WTC11 (cell line): ENCODE results near the gene FAM20B. TPM values are rescaled to one million over a fixed set of nuclear protein-coding genes. Genes with fewer than 3 reads are reported as not detected.

Source experiments
- ATAC-seq: fragments of 200-7000 bp; cut with Tn5 transposase; 2 replicates; pipeline ENCODE4 v1.10.0; 2021; ENCODE audit warnings: mild to moderate bottlenecking, moderate library complexity
- CTCF ChIA-PET: fragments of 300-600 bp; sonication (Branson Sonifier 250); formaldehyde crosslinking; loops from one replicate; lab custom pipeline; 2021; ENCODE audit warnings: antibody characterized with exemption; lab: Charles Lee
- POLR2A ChIA-PET: fragments of 350-600 bp; sonication (Branson Sonifier 250); formaldehyde crosslinking; loops from one replicate; lab custom pipeline; 2021; ENCODE audit warnings: antibody characterized with exemption; lab: Charles Lee
- DNase-seq: peaks from one replicate; pipeline ENCODE4 v3.0.0; 2021; ENCODE audit warnings: low spot score
- H3K27ac Mint-ChIP-seq: 2 replicates; pipeline ENCODE4 v1.8.0; 2021; ENCODE audit warnings: mixed read lengths
- H3K27me3 Mint-ChIP-seq: 2 replicates; pipeline ENCODE4 v1.8.0; 2021; ENCODE audit warnings: low read depth, mild to moderate bottlenecking, moderate library complexity, mixed read lengths
- H3K36me3 Mint-ChIP-seq: 2 replicates; pipeline ENCODE4 v1.8.0; 2021; ENCODE audit warnings: mixed read lengths
- H3K4me1 Mint-ChIP-seq: 2 replicates; pipeline ENCODE4 v1.8.0; 2022; ENCODE audit warnings: mixed read lengths
- H3K4me3 Mint-ChIP-seq: 2 replicates; pipeline ENCODE4 v1.8.0; 2021; ENCODE audit warnings: mild to moderate bottlenecking, moderate library complexity, mixed read lengths
- H3K9me3 Mint-ChIP-seq: 2 replicates; pipeline ENCODE4 v1.8.0; 2021; ENCODE audit warnings: mixed read lengths
- FOXK1 ChIP-seq: sonication (generic); formaldehyde crosslinking; IDR thresholded peaks from 2 replicates; pipeline ENCODE4 v1.8.0; 2022; ENCODE audit warnings: mild to moderate bottlenecking, moderate library complexity, missing genetic modification reagents
- GABPB1 ChIP-seq: sonication (generic); formaldehyde crosslinking; IDR thresholded peaks from 2 replicates; pipeline ENCODE4 v1.8.1; 2023; ENCODE audit warnings: mild to moderate bottlenecking, missing genetic modification reagents
- SOX15 ChIP-seq: fragments of 250-450 bp; sonication (Bioruptor Pico); IDR thresholded peaks from 2 replicates; pipeline ENCODE4 v1.9.0; 2021; ENCODE audit warnings: mild to moderate bottlenecking
- TCF7 ChIP-seq: sonication (generic); formaldehyde crosslinking; IDR thresholded peaks from 2 replicates; pipeline ENCODE4 v1.8.0; 2022; ENCODE audit warnings: mild to moderate bottlenecking, low read depth, missing genetic modification reagents, moderate library complexity
- ZNF416 ChIP-seq: fragments of 250-450 bp; sonication (Bioruptor Pico); IDR thresholded peaks from 2 replicates; pipeline ENCODE4 v1.9.0; 2021; ENCODE audit warnings: mild to moderate bottlenecking, inconsistent platforms
- total RNA-seq: library from RNA; stranded (reverse); gene quantifications from 3 replicates; pipeline ENCODE4 v1.2.3, GENCODE V29; 2021
- TF ChIP-seq, protein P1 (sequence below): fragments of 250-450 bp; sonication (Bioruptor Pico); conservative IDR thresholded peaks from 2 replicates; pipeline ENCODE4 v1.9.0; 2021; ENCODE audit warnings: mild to moderate bottlenecking
- TF ChIP-seq, protein P2 (sequence below): sonication (generic); formaldehyde crosslinking; IDR thresholded peaks from 2 replicates; pipeline ENCODE4 v1.8.0; 2023; ENCODE audit warnings: missing genetic modification reagents, mild to moderate bottlenecking, borderline replicate concordance
- TF ChIP-seq, protein P3 (sequence below): sonication (generic); formaldehyde crosslinking; IDR thresholded peaks from 2 replicates; pipeline ENCODE4 v1.8.1; 2023; ENCODE audit warnings: mild to moderate bottlenecking, missing genetic modification reagents
- TF ChIP-seq, protein P4 (sequence below): fragments of 250-450 bp; sonication (Bioruptor Pico); IDR thresholded peaks from 2 replicates; pipeline ENCODE4 v2.1.2; 2022; ENCODE audit warnings: mild to moderate bottlenecking, moderate library complexity
- TF ChIP-seq, protein P5 (sequence below): sonication (generic); formaldehyde crosslinking; IDR thresholded peaks from 2 replicates; pipeline ENCODE4 v1.8.1; 2023; ENCODE audit warnings: mild to moderate bottlenecking, missing genetic modification reagents, moderate library complexity
- TF ChIP-seq, protein P6 (sequence below): fragments of 250-450 bp; sonication (Bioruptor Pico); IDR thresholded peaks from 2 replicates; pipeline ENCODE4 v1.9.0; 2021; ENCODE audit warnings: mild to moderate bottlenecking
- TF ChIP-seq, protein P7 (sequence below): fragments of 200-600 bp; IDR thresholded peaks from 2 replicates; pipeline ENCODE4 v1.8.0; 2022; ENCODE audit warnings: antibody characterized with exemption
- TF ChIP-seq, protein P8 (sequence below): sonication (generic); formaldehyde crosslinking; IDR thresholded peaks from 2 replicates; pipeline ENCODE4 v1.8.1; 2022; ENCODE audit warnings: low read depth, mild to moderate bottlenecking, moderate library complexity, missing genetic modification reagents, borderline replicate concordance
- TF ChIP-seq, protein P9 (sequence below): sonication (generic); formaldehyde crosslinking; IDR thresholded peaks from 2 replicates; pipeline ENCODE4 v1.8.1; 2022; ENCODE audit warnings: mild to moderate bottlenecking, moderate library complexity, missing genetic modification reagents
- TF ChIP-seq, protein P10 (sequence below): sonication (generic); formaldehyde crosslinking; IDR thresholded peaks from 2 replicates; pipeline ENCODE4 v1.8.1; 2023; ENCODE audit warnings: mild to moderate bottlenecking, moderate library complexity, missing genetic modification reagents

Gene FAM20B
- total RNA-seq, 1 experiment from 2014 or later = 36.1 TPM

DNA sequence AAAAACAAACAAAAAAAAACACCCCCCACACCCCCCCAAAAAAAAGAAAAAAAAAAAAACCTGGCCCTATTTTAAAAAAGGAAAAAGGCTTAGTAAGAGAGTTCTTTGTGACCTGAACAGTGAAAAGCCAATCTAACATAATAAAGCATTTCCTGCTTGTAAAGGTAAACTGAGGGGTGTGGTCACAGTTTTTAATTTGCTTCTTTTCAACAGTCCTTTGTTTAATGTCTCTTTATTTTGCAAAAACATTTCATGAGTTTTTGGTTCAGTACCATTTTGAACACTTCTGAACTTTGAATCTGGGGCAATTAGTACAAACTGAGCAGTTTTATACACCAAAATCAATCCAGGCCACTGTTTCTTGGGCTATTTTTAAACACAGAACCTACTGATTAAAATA is 93.8 kb downstream of the FAM20B start (continued):
- TF ChIP-seq, protein P1, sequence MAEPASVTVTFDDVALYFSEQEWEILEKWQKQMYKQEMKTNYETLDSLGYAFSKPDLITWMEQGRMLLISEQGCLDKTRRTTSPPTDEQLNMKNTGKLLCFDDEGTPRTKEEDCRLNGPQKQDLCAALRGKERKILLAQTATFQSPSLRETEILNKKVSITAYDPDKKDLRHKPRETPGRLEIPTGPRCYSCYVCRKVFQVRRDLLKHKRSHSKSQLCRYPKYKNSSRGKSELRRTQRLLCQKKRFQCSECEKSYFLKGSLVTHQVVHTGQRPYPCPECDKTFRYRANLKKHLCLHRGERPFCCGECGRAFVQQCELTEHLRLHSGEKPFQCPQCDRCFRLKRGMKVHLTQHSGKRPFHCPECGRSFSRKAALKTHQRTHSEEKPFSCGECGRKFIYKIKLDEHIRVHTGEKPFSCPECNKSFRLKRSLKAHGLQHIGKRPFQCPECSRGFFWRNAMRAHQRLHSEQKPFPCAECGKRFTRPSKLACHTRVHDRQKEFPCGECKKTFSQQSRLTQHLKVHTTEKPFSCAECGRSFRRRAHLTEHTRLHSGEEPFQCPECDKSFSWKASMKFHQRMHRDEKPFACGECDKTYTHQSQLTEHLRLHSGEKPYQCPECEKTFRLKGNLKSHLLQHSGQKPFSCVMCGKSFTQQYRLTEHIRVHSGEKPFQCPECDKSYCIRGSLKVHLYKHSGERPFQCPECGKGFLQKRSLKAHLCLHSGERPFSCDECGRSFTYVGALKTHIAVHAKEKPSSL (CRISPR knock-in tag) = no peak
- no peak for TF ChIP-seq TCF7
- TF ChIP-seq, protein P2, sequence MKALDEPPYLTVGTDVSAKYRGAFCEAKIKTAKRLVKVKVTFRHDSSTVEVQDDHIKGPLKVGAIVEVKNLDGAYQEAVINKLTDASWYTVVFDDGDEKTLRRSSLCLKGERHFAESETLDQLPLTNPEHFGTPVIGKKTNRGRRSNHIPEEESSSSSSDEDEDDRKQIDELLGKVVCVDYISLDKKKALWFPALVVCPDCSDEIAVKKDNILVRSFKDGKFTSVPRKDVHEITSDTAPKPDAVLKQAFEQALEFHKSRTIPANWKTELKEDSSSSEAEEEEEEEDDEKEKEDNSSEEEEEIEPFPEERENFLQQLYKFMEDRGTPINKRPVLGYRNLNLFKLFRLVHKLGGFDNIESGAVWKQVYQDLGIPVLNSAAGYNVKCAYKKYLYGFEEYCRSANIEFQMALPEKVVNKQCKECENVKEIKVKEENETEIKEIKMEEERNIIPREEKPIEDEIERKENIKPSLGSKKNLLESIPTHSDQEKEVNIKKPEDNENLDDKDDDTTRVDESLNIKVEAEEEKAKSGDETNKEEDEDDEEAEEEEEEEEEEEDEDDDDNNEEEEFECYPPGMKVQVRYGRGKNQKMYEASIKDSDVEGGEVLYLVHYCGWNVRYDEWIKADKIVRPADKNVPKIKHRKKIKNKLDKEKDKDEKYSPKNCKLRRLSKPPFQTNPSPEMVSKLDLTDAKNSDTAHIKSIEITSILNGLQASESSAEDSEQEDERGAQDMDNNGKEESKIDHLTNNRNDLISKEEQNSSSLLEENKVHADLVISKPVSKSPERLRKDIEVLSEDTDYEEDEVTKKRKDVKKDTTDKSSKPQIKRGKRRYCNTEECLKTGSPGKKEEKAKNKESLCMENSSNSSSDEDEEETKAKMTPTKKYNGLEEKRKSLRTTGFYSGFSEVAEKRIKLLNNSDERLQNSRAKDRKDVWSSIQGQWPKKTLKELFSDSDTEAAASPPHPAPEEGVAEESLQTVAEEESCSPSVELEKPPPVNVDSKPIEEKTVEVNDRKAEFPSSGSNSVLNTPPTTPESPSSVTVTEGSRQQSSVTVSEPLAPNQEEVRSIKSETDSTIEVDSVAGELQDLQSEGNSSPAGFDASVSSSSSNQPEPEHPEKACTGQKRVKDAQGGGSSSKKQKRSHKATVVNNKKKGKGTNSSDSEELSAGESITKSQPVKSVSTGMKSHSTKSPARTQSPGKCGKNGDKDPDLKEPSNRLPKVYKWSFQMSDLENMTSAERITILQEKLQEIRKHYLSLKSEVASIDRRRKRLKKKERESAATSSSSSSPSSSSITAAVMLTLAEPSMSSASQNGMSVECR (CRISPR knock-in tag) = no peak

DNA sequence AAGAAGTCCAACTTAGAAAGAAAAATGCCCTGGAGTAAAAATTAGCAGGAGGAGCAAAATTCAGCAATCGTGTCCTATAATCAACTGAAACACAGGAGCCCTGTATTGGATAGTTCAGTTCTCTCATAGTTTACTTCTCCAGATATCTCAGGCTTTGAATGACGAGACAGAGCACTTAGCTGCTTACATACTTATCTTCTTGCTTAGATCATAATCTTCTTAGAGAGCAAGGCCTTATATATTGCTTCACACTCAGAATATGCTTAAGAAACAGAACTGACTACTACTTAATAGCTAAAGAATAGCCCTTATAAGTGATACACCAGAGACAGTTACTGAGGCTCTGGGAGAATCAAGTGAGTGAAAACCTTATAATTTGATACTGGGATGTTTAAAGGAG is 95.0 kb downstream of the FAM20B start:
- no peak for ATAC-seq
- DNase-seq = no peak
- H3K4me1 Mint-ChIP-seq = peaks cover 12% of the 10 kb centered on the region
- H3K27me3 Mint-ChIP-seq = no peaks in the 10 kb centered on the region
- H3K4me3 Mint-ChIP-seq = no peak overlapping the region
- H3K27ac Mint-ChIP-seq = no peak overlapping the region
- peaks cover 23% of the 10 kb centered on the region for H3K36me3 Mint-ChIP-seq
- H3K9me3 Mint-ChIP-seq = no peaks in the 10 kb centered on the region
- CTCF ChIA-PET = interaction anchor here (0.6 to 2.1 kb wide), 24 partner anchors 8 to 694 kb away, joined by 3 to 14 read pairs (median 4); partner anchors contain the start of gene SOAT1
- POLR2A ChIA-PET = no interaction called here
- TF ChIP-seq, protein P3, sequence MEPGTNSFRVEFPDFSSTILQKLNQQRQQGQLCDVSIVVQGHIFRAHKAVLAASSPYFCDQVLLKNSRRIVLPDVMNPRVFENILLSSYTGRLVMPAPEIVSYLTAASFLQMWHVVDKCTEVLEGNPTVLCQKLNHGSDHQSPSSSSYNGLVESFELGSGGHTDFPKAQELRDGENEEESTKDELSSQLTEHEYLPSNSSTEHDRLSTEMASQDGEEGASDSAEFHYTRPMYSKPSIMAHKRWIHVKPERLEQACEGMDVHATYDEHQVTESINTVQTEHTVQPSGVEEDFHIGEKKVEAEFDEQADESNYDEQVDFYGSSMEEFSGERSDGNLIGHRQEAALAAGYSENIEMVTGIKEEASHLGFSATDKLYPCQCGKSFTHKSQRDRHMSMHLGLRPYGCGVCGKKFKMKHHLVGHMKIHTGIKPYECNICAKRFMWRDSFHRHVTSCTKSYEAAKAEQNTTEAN = no peak
- TF ChIP-seq, protein P4, sequence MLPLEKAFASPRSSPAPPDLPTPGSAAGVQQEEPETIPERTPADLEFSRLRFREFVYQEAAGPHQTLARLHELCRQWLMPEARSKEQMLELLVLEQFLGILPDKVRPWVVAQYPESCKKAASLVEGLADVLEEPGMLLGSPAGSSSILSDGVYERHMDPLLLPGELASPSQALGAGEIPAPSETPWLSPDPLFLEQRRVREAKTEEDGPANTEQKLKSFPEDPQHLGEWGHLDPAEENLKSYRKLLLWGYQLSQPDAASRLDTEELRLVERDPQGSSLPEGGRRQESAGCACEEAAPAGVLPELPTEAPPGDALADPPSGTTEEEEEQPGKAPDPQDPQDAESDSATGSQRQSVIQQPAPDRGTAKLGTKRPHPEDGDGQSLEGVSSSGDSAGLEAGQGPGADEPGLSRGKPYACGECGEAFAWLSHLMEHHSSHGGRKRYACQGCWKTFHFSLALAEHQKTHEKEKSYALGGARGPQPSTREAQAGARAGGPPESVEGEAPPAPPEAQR (CRISPR knock-in tag) = no peak
- TF ChIP-seq, protein P5, sequence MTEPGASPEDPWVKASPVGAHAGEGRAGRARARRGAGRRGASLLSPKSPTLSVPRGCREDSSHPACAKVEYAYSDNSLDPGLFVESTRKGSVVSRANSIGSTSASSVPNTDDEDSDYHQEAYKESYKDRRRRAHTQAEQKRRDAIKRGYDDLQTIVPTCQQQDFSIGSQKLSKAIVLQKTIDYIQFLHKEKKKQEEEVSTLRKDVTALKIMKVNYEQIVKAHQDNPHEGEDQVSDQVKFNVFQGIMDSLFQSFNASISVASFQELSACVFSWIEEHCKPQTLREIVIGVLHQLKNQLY = no peak
- TF ChIP-seq SOX15 (CRISPR knock-in tag) (no peak), GABPB1 (CRISPR knock-in tag) (no peak), ZNF416 (no peak), FOXK1 (CRISPR knock-in tag) (no peak)
- TF ChIP-seq, protein P6, sequence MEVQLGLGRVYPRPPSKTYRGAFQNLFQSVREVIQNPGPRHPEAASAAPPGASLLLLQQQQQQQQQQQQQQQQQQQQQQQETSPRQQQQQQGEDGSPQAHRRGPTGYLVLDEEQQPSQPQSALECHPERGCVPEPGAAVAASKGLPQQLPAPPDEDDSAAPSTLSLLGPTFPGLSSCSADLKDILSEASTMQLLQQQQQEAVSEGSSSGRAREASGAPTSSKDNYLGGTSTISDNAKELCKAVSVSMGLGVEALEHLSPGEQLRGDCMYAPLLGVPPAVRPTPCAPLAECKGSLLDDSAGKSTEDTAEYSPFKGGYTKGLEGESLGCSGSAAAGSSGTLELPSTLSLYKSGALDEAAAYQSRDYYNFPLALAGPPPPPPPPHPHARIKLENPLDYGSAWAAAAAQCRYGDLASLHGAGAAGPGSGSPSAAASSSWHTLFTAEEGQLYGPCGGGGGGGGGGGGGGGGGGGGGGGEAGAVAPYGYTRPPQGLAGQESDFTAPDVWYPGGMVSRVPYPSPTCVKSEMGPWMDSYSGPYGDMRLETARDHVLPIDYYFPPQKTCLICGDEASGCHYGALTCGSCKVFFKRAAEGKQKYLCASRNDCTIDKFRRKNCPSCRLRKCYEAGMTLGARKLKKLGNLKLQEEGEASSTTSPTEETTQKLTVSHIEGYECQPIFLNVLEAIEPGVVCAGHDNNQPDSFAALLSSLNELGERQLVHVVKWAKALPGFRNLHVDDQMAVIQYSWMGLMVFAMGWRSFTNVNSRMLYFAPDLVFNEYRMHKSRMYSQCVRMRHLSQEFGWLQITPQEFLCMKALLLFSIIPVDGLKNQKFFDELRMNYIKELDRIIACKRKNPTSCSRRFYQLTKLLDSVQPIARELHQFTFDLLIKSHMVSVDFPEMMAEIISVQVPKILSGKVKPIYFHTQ (CRISPR knock-in tag) = no peak
- TF ChIP-seq, protein P7, sequence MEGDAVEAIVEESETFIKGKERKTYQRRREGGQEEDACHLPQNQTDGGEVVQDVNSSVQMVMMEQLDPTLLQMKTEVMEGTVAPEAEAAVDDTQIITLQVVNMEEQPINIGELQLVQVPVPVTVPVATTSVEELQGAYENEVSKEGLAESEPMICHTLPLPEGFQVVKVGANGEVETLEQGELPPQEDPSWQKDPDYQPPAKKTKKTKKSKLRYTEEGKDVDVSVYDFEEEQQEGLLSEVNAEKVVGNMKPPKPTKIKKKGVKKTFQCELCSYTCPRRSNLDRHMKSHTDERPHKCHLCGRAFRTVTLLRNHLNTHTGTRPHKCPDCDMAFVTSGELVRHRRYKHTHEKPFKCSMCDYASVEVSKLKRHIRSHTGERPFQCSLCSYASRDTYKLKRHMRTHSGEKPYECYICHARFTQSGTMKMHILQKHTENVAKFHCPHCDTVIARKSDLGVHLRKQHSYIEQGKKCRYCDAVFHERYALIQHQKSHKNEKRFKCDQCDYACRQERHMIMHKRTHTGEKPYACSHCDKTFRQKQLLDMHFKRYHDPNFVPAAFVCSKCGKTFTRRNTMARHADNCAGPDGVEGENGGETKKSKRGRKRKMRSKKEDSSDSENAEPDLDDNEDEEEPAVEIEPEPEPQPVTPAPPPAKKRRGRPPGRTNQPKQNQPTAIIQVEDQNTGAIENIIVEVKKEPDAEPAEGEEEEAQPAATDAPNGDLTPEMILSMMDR = no peak
- TF ChIP-seq, protein P8, sequence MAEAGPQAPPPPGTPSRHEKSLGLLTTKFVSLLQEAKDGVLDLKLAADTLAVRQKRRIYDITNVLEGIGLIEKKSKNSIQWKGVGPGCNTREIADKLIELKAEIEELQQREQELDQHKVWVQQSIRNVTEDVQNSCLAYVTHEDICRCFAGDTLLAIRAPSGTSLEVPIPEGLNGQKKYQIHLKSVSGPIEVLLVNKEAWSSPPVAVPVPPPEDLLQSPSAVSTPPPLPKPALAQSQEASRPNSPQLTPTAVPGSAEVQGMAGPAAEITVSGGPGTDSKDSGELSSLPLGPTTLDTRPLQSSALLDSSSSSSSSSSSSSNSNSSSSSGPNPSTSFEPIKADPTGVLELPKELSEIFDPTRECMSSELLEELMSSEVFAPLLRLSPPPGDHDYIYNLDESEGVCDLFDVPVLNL (CRISPR knock-in tag) = no peak
- TF ChIP-seq, protein P9, sequence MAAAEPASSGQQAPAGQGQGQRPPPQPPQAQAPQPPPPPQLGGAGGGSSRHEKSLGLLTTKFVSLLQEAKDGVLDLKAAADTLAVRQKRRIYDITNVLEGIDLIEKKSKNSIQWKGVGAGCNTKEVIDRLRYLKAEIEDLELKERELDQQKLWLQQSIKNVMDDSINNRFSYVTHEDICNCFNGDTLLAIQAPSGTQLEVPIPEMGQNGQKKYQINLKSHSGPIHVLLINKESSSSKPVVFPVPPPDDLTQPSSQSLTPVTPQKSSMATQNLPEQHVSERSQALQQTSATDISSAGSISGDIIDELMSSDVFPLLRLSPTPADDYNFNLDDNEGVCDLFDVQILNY (CRISPR knock-in tag) = no peak
- TF ChIP-seq, protein P10, sequence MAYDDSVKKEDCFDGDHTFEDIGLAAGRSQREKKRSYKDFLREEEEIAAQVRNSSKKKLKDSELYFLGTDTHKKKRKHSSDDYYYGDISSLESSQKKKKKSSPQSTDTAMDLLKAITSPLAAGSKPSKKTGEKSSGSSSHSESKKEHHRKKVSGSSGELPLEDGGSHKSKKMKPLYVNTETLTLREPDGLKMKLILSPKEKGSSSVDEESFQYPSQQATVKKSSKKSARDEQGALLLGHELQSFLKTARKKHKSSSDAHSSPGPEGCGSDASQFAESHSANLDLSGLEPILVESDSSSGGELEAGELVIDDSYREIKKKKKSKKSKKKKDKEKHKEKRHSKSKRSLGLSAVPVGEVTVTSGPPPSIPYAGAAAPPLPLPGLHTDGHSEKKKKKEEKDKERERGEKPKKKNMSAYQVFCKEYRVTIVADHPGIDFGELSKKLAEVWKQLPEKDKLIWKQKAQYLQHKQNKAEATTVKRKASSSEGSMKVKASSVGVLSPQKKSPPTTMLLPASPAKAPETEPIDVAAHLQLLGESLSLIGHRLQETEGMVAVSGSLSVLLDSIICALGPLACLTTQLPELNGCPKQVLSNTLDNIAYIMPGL (CRISPR knock-in tag) = no peak
